ENCODE results near the gene MEF2D.

DNA sequence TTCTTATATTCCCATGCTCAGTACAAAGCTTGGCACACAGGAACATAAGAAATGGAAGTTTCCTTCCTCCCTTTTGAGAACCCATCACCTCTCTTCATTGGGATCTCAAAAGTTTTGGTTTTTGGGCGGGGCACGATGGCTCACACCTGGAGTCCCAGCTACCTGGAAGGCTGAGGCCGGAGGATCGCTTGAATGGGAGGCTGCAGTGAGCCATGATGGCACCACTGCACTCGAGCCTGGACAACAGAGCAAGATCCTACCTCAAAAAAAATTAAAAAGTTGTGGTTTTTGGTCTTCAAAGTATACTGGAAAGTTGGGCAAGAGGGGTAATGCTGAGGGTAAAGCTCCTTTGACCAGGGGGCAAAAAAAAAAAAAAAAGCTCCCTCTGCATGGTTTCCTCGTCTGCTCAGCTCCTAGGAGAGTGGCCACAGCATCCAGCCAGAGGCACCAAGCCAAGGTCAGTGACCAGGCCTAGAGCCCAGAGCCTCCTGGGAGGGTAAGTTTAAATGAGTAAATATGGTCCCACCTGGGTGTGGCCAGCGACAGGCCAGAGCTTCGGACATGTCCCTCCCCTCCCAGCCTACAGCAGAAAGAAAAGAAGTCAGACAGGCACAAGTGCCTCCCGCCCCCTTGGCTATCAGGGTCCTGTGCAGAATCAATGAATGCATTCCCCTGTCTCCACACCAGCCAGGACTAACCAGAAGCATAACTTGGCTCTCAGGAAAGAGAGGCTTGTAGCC is 5.0 kb downstream of the MEF2D start:
- TF ChIP-seq, protein P1, sequence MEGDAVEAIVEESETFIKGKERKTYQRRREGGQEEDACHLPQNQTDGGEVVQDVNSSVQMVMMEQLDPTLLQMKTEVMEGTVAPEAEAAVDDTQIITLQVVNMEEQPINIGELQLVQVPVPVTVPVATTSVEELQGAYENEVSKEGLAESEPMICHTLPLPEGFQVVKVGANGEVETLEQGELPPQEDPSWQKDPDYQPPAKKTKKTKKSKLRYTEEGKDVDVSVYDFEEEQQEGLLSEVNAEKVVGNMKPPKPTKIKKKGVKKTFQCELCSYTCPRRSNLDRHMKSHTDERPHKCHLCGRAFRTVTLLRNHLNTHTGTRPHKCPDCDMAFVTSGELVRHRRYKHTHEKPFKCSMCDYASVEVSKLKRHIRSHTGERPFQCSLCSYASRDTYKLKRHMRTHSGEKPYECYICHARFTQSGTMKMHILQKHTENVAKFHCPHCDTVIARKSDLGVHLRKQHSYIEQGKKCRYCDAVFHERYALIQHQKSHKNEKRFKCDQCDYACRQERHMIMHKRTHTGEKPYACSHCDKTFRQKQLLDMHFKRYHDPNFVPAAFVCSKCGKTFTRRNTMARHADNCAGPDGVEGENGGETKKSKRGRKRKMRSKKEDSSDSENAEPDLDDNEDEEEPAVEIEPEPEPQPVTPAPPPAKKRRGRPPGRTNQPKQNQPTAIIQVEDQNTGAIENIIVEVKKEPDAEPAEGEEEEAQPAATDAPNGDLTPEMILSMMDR (conservative IDR thresholded peaks at IDR 0.05; ENCODE audit: low read depth, low read length) = no peak
- TF ChIP-seq EZH2 (IDR thresholded peaks at IDR 0.05; ENCODE audit: borderline replicate concordance, low read depth, low read length, poor library complexity, severe bottlenecking) = no peak

Measured in A673 (cell line).